Pancreas (tissue), 10 donors: Measurements from ENCODE around the gene FGF19. TPM values are rescaled to one million over a fixed set of nuclear protein-coding genes. Genes with fewer than 3 reads are reported as not detected.
A peak's percentile ranks its signal among the peaks of the same experiment; 100 is the strongest.

Experiments used
- ATAC-seq, 4 donors: fragments of 200-7000 bp; cut with Tn5 transposase; one replicate each; pipeline versions ENCODE4 v1.8.0 to v1.9.1; 2020; ENCODE audit warnings: mild to moderate bottlenecking in 4 of 4, moderate library complexity in 4 of 4
- DNase-seq, 6 donors: peaks; one replicate each; pipeline ENCODE4 v3.0.0-alpha.2; 2020
- FAIRE-seq: peaks from 2 replicates; lab custom pipeline; 2012; peaks lifted over from hg19 to GRCh38; lab: Jason Lieb, UNC
- H3K27ac ChIP-seq, 4 donors: fragments of 200-600 bp; sonication (generic); 1 replicate in 3 of 4; 2 replicates in 1 of 4; pipeline versions ENCODE4 v1.5.0 to v1.8.0; 2020
- H3K27me3 ChIP-seq, 4 donors: fragments of 200-600 bp; one replicate each; pipeline ENCODE4 v1.8.0; 2021
- H3K36me3 ChIP-seq, 3 donors: fragments of 200-600 bp; sonication (generic) in 1 of 3; one replicate each; pipeline versions ENCODE4 v1.5.0 to v1.8.0; 2020 to 2021
- H3K4me1 ChIP-seq, 3 donors: fragments of 200-600 bp; one replicate each; pipeline ENCODE4 v1.8.0; 2021
- H3K4me3 ChIP-seq, 4 donors: fragments of 200-600 bp; sonication (generic) in 2 of 4; one replicate each; pipeline versions ENCODE4 v1.5.0 to v1.8.0; 2020 to 2021
- H3K9me3 ChIP-seq, 4 donors: fragments of 200-600 bp; one replicate each; pipeline ENCODE4 v1.8.0; 2021
- CTCF ChIP-seq, 4 donors: fragments of 200-600 bp; sonication (generic) in 3 of 4; IDR thresholded peaks; one replicate each; pipeline versions ENCODE4 v1.5.0 to v1.8.0; 2021; ENCODE audit warnings: antibody characterized with exemption in 4 of 4
- WGBS, 2 donors: extraction: QIAGEN DNeasy Blood & Tissue Kit; methylation state at CpG; one replicate each; pipeline ENCODE4 v1.1.7; 2013; 5-methylcytosine and 5-hydroxymethylcytosine counted together
- intact Hi-C, 3 donors: fragments of 100-400 bp; cut with DNase I; formaldehyde crosslinking; loops; one replicate each; pipeline versions ENCODE4 v1.11.1 to v1.14.2; 2022
- polyA plus RNA-seq, 2 donors: library from polyadenylated mRNA; stranded (reverse); fragments of 200-250 nt; gene quantifications; one replicate each; pipeline ENCODE4 v1.2.3, GENCODE V29; 2013
- total RNA-seq, 6 donors: library from RNA; stranded (reverse); fragmentation: NEBNext Ultra II Directional in 4 of 6; extraction: Animal tissue kit (Norgen Biotek cat#: 25700) in 4 of 6; gene quantifications; one replicate each; pipeline versions ENCODE4 v1.2.1 to v1.2.4, GENCODE V29; 2021 to 2023
- donor health status: healthy with polysubstance abuse.
- donor health status: DM: no; HTN: no; CAD: no; lungs with moderate emphysema.
- donor health status: DM: no; HTN: no; CAD: no.
- donor health status: control.
- donor health status: control.
- donor health status: Bipolar disorder and iron deficiency.
- donor health status: DM: yes; HTN: yes; CAD: no.
- donor health status: DM: no; HTN: no; CAD: no.
- donor health status: DM: no; HTN: no; CAD: no.
- donor health status: DM: yes; HTN: yes; CAD: no.

The FGF19 gene
- total and polyA plus RNA-seq, 8 donors = 0.06 to 0.28 (median 0.07) TPM; not detected in 3

DNA sequence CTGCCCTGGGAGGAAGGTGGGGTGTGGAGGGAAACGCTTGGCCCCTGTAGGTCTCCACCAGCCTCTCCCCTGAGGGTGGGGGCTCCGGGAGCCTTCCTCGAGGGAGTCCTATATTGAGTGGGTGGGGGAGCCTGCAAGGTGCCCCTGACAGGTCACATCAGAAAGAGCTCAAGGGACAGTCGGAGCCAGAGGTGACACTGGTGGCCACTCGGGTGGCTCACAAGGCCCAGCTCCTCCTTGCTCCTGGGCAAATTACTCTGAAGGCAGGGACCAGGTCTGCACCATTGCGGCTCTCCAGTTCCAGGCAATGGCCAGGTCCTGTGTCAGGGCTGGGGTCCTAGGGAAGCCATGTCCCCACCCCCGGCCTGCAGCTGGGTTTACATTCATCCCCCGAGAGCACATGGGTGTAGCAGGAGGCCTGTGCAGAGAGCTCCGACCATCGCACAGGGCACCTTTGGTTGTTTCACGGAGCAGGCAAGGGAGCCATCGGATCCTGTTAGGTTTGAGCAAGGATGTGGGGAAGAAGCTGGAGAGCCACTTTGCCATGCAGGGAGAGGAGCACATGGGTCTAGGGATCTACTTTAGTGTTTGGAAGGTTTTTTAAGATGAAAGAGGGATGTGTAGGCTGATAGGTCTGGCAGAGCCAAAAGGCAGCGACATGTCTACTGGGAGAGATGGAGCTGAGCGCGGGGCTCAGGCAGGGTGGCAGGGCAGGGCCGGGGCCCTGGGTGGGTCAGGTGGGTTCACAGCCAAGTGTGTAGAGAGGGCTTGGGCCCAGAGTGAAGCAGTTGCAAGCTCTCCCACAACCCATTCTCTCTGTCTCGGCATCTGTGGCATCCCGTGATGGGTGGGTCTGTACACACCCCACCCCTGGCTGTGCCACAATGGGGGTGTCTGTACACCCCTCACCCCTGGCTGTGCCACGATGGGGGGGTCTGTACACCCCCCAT lies 48.1 kb downstream of the FGF19 start:
- Histone ChIP-seq H3K27me3 (no peaks in the 10 kb centered on the region), H3K36me3 (peaks cover 0 to 10% (median 0%) of the 10 kb centered on the region in 3 donors), H3K4me3 (no peak overlapping the region), H3K4me1 (no peaks in the 10 kb centered on the region), H3K9me3 (no peaks in the 10 kb centered on the region), H3K27ac (no peak overlapping the region)
- peak in 2 of 4 donors; percentile 14 to 18 for ATAC-seq
- no peak for FAIRE-seq
- DNase-seq = peak in 2 of 6 donors; percentile 50 to 74
- 70 to 84% methylated on average over 19 of the region's 19 CpGs for whole genome bisulfite sequencing, 2 donors
- no peak for TF ChIP-seq CTCF (IDR thresholded peaks at IDR 0.05)
- intact Hi-C loops = loop anchor here in 1 of 3 donors (10.0 kb wide), 1 partner anchor 561 kb away; no protein-coding TSS in a partner anchor

GRCh38 chr11:69654660-69655478 lies 49.0 kb downstream of the FGF19 start:
- Histone ChIP-seq H3K4me3 (no peak overlapping the region), H3K27ac (peak overlapping the region in 1 of 4 donors; percentile 37), H3K36me3 (peaks cover 0 to 10% (median 0%) of the 10 kb centered on the region in 3 donors), H3K27me3 (no peaks in the 10 kb centered on the region), H3K9me3 (no peaks in the 10 kb centered on the region), H3K4me1 (no peaks in the 10 kb centered on the region)
- ATAC-seq (peak; percentile 35 to 69 (median 64)), DNase-seq (peak in 3 of 6 donors; percentile 49 to 77 (median 56)), FAIRE-seq (no peak)
- intact Hi-C loops = loop anchor here in 1 of 3 donors (10.0 kb wide), 1 partner anchor 560 kb away; no protein-coding TSS in a partner anchor
- no peak for TF ChIP-seq CTCF (IDR thresholded peaks at IDR 0.05)
- WGBS, 2 donors = 32 to 44% methylated on average over 27 of the region's 27 CpGs

- Histone ChIP-seq H3K36me3 (peaks cover 0 to 10% (median 0%) of the 10 kb centered on the region in 3 donors), H3K27me3 (no peaks in the 10 kb centered on the region), H3K9me3 (no peaks in the 10 kb centered on the region), H3K4me3 (no peak overlapping the region), H3K27ac (peak overlapping the region in 1 of 4 donors; percentile 37), H3K4me1 (no peaks in the 10 kb centered on the region)
- peak; percentile 15 to 56 (median 40) for ATAC-seq
- intact Hi-C loops = loop anchor here in 1 of 3 donors (10.0 kb wide), 1 partner anchor 559 kb away; no protein-coding TSS in a partner anchor
- no peak for FAIRE-seq
- peak in 2 of 6 donors; percentile 65 to 70 for DNase-seq
- 75% methylated on average over 38 of the region's 38 CpGs for WGBS, 2 donors
- no peak for TF ChIP-seq CTCF (IDR thresholded peaks at IDR 0.05)
Observed at GRCh38 chr11:69654001-69654659, 49.7 kb downstream of the FGF19 start.

DNA sequence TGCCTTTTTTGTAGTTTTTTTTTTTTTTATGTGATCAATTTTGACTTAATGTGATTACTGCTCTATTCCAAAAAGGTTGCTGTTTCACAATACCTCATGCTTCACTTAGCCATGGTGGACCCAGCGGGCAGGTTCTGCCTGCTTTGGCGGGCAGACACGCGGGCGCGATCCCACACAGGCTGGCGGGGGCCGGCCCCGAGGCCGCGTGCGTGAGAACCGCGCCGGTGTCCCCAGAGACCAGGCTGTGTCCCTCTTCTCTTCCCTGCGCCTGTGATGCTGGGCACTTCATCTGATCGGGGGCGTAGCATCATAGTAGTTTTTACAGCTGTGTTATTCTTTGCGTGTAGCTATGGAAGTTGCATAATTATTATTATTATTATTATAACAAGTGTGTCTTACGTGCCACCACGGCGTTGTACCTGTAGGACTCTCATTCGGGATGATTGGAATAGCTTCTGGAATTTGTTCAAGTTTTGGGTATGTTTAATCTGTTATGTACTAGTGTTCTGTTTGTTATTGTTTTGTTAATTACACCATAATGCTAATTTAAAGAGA lies 50.3 kb downstream of the FGF19 start:
- no peak for FAIRE-seq
- DNase-seq = peak in 2 of 6 donors; percentile 24 to 42
- ATAC-seq = no peak
- TF ChIP-seq CTCF (IDR thresholded peaks at IDR 0.05) = no peak
- Histone ChIP-seq H3K27me3 (no peaks in the 10 kb centered on the region), H3K4me1 (no peaks in the 10 kb centered on the region), H3K27ac (no peak overlapping the region), H3K9me3 (no peaks in the 10 kb centered on the region), H3K36me3 (peaks cover 0 to 10% (median 0%) of the 10 kb centered on the region in 3 donors), H3K4me3 (no peak overlapping the region)
- WGBS, 2 donors = 85 to 91% methylated on average over 23 of the region's 23 CpGs
- intact Hi-C loops = loop anchor here in 1 of 3 donors (10.0 kb wide), 1 partner anchor 559 kb away; no protein-coding TSS in a partner anchor
